ENCODE measurements around the gene UBE2Q2.

GRCh38 chr15:75927601-75928000 lies 84.4 kb downstream of the UBE2Q2 start:
- TF ChIP-seq CTCF (conservative IDR thresholded peaks at IDR 0.05; ENCODE audit: low read depth, low read length) (no peak), EZH2 (IDR thresholded peaks at IDR 0.05; ENCODE audit: borderline replicate concordance, low read depth, low read length, poor library complexity, severe bottlenecking) (no peak)

Measured in A673 (cell line).